Naive thymus-derived CD4-positive, alpha-beta T cell (primary cell): ENCODE results near the gene KNDC1. TPM values are rescaled to one million over a fixed set of nuclear protein-coding genes. Genes with fewer than 3 reads are reported as not detected.

Source experiments
- ATAC-seq: fragments of 150-1000 bp; cut with Tn5 transposase; 2 replicates; pipeline ENCODE4 v1.10.0; 2021; ENCODE audit warnings: mild to moderate bottlenecking, moderate library complexity
- CTCF ChIA-PET: fragments of 350-600 bp; sonication (Branson Sonifier 250); formaldehyde crosslinking; loops from one replicate; lab custom pipeline; 2021; ENCODE audit warnings: antibody characterized with exemption; lab: Charles Lee
- POLR2A ChIA-PET: fragments of 350-600 bp; sonication (Branson Sonifier 250); formaldehyde crosslinking; loops from one replicate; lab custom pipeline; 2021; ENCODE audit warnings: antibody characterized with exemption, inconsistent platforms; lab: Charles Lee
- DNase-seq, 9 donors: peaks; one replicate each; pipeline versions ENCODE4 v3.0.0 to v3.0.0-alpha.2; 2020 to 2022; ENCODE audit warnings: mixed read lengths in 1 of 9
- H3K27ac ChIP-seq: one replicate; pipeline ENCODE4 v1.7.0; 2013; ENCODE audit warnings: mild to moderate bottlenecking, low read depth, low read length, moderate library complexity
- H3K27me3 ChIP-seq, 2 donors: one replicate each; pipeline ENCODE4 v1.7.0; 2013; ENCODE audit warnings: low read length in 2 of 2, mild to moderate bottlenecking in 2 of 2, moderate library complexity in 2 of 2; ENCODE audit not compliant: control insufficient read depth in 2 of 2, insufficient read depth in 2 of 2
- H3K36me3 ChIP-seq, 3 experiments: 1 replicate in 2 of 3; 2 replicates in 1 of 3; pipeline ENCODE4 v1.7.0; 2013; ENCODE audit warnings: low read length in 3 of 3, mild to moderate bottlenecking in 3 of 3, moderate library complexity in 1 of 3; ENCODE audit not compliant: insufficient read depth in 3 of 3, control insufficient read depth in 2 of 3
- H3K4me1 ChIP-seq, 2 donors: one replicate each; pipeline ENCODE4 v1.7.0; 2013; ENCODE audit warnings: low read length in 2 of 2, mild to moderate bottlenecking in 2 of 2, moderate library complexity in 1 of 2; ENCODE audit not compliant: control insufficient read depth in 2 of 2, insufficient read depth in 2 of 2
- H3K4me3 ChIP-seq: 2 replicates; pipeline ENCODE4 v1.7.0; 2013; ENCODE audit warnings: mild to moderate bottlenecking, low read length
- H3K9me3 ChIP-seq, 3 experiments: 1 replicate in 2 of 3; 2 replicates in 1 of 3; pipeline ENCODE4 v1.7.0; 2013; ENCODE audit warnings: low read length in 3 of 3; ENCODE audit not compliant: control insufficient read depth in 2 of 3
- H3K27ac Mint-ChIP-seq, 9 donors: one replicate each; pipeline ENCODE4 v1.8.0; 2020 to 2022; ENCODE audit warnings: mixed read lengths in 9 of 9, mild to moderate bottlenecking in 8 of 9, moderate library complexity in 5 of 9, inconsistent platforms in 2 of 9
- H3K27me3 Mint-ChIP-seq, 5 donors: one replicate each; pipeline ENCODE4 v1.8.0; 2021 to 2022; ENCODE audit warnings: mixed read lengths in 5 of 5, mild to moderate bottlenecking in 1 of 5
- H3K36me3 Mint-ChIP-seq, 5 donors: one replicate each; pipeline ENCODE4 v1.8.0; 2020 to 2022; ENCODE audit warnings: mixed read lengths in 5 of 5, mild to moderate bottlenecking in 3 of 5, inconsistent platforms in 1 of 5
- H3K4me1 Mint-ChIP-seq, 7 donors: one replicate each; pipeline ENCODE4 v1.8.0; 2020 to 2022; ENCODE audit warnings: mixed read lengths in 7 of 7, mild to moderate bottlenecking in 3 of 7, inconsistent platforms in 1 of 7
- H3K4me3 Mint-ChIP-seq, 10 donors: one replicate each; pipeline ENCODE4 v1.8.0; 2020 to 2022; ENCODE audit warnings: mild to moderate bottlenecking in 10 of 10, mixed read lengths in 10 of 10, moderate library complexity in 6 of 10, inconsistent platforms in 2 of 10
- H3K9me3 Mint-ChIP-seq, 11 donors: one replicate each; pipeline ENCODE4 v1.8.0; 2020 to 2022; ENCODE audit warnings: mixed read lengths in 11 of 11, mild to moderate bottlenecking in 4 of 11, inconsistent platforms in 1 of 11, moderate library complexity in 1 of 11
- intact Hi-C, 2 donors: fragments of 100-400 bp; cut with micrococcal nuclease; formaldehyde crosslinking; loops; one replicate each; pipeline ENCODE4 v1.15.1; 2023
- polyA plus RNA-seq, 2 donors: library from polyadenylated mRNA; unstranded; fragments of 300-500 nt; fragmentation: Illumina TruSeq; gene quantifications; one replicate each; pipeline ENCODE4 v1.2.3, GENCODE V29; 2021
- total RNA-seq, 6 experiments: library from RNA in 5 of 6; stranded (reverse) in 5 of 6; gene quantifications; 1 replicate in 5 of 6; 2 replicates in 1 of 6; pipeline ENCODE4 v1.2.3 and lab custom pipeline; 2021 to 2026

Gene KNDC1
- total and polyA plus RNA-seq, 7 experiments from 2014 or later: 0.05 to 3.6 (median 0.60) TPM; not detected in 3

- H3K9me3 ChIP-seq: no peaks in the 10 kb centered on the region
- Mint-ChIP-seq H3K27ac (no peak overlapping the region), H3K4me3 (no peak overlapping the region), H3K36me3 (no peaks in the 10 kb centered on the region), H3K27me3 (peaks cover 0 to 9% (median 0%) of the 10 kb centered on the region in 5 donors), H3K9me3 (peaks cover 0 to 6% (median 0%) of the 10 kb centered on the region in 11 donors), H3K4me1 (no peaks in the 10 kb centered on the region)
- ChIA-PET CTCF (no interaction called here), POLR2A (no interaction called here)
- H3K4me1 ChIP-seq: no peaks in the 10 kb centered on the region
- H3K36me3 ChIP-seq: no peaks in the 10 kb centered on the region
- no peak overlapping the region for H3K4me3 ChIP-seq
- no peaks in the 10 kb centered on the region for H3K27me3 ChIP-seq
- ATAC-seq (no peak), DNase-seq (no peak)
- no peak overlapping the region for H3K27ac ChIP-seq
- intact Hi-C loops: no loop called here
These were observed 26.5 kb downstream of the KNDC1 start for GRCh38 chr10:133186416-133187090.

DNA sequence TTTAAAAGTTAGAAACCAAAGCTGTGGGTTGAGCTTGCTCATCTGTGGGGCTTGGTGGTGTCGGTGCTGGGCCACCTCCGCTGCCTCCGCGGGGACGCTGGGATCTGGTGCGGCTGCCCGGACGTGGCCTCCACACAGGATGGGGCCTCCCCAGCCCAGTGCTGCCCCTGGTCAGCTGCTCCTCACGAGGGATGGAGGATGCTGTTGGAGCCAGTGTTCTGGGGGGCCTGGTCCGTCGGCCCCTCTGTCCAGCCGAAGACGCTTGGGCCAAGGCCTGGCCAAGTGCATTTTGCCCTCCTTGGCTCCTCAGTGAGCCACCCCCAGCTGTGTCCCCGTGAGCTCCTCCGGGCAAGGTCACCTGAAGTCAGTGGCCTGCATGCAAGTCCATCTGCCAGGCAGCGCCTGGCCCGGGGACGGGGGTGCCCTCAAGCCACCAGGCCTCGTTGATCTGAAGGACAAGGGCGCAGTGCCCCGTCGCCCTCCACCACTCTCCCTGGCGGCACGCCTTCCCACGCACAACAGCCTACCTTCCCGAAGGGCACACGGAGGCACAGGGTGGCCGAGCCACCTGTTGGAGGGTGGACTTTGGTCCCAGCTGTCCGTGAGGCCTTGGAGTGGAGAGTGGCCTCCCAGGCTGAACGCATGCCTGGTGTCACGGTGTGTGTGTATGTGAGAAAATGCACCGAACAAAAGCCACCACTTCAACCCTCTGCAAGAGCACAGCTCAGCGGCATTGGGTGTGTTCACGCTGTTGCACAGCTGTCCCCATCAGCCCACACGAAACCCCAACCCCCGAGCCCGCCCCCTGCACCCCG is 27.3 kb downstream of the KNDC1 start:
- H3K27ac Mint-ChIP-seq: no peak overlapping the region
- H3K9me3 ChIP-seq: no peaks in the 10 kb centered on the region
- H3K4me1 Mint-ChIP-seq: no peaks in the 10 kb centered on the region
- CTCF ChIA-PET: no interaction called here
- no peak overlapping the region for H3K27ac ChIP-seq
- H3K36me3 ChIP-seq: no peaks in the 10 kb centered on the region
- H3K36me3 Mint-ChIP-seq: no peaks in the 10 kb centered on the region
- H3K9me3 Mint-ChIP-seq: peaks cover 0 to 6% (median 0%) of the 10 kb centered on the region in 11 donors
- no peak overlapping the region for H3K4me3 Mint-ChIP-seq
- DNase-seq (no peak), ATAC-seq (no peak)
- H3K27me3 Mint-ChIP-seq: peaks cover 0 to 5% (median 0%) of the 10 kb centered on the region in 5 donors
- no peaks in the 10 kb centered on the region for H3K27me3 ChIP-seq
- intact Hi-C loops: no loop called here
- no peaks in the 10 kb centered on the region for H3K4me1 ChIP-seq
- no peak overlapping the region for H3K4me3 ChIP-seq
- POLR2A ChIA-PET: no interaction called here

- peaks cover 0 to 6% (median 2%) of the 10 kb centered on the region in 11 donors for H3K9me3 Mint-ChIP-seq
- ChIA-PET POLR2A (no interaction called here), CTCF (no interaction called here)
- DNase-seq (no peak), ATAC-seq (no peak)
- Histone ChIP-seq H3K9me3 (no peaks in the 10 kb centered on the region), H3K27me3 (no peaks in the 10 kb centered on the region), H3K4me1 (no peaks in the 10 kb centered on the region), H3K27ac (no peak overlapping the region), H3K36me3 (no peaks in the 10 kb centered on the region), H3K4me3 (no peak overlapping the region)
- intact Hi-C loops: no loop called here
- no peak overlapping the region for H3K27ac Mint-ChIP-seq
- no peak overlapping the region for H3K4me3 Mint-ChIP-seq
- no peaks in the 10 kb centered on the region for H3K36me3 Mint-ChIP-seq
- peaks cover 0 to 6% (median 0%) of the 10 kb centered on the region in 5 donors for H3K27me3 Mint-ChIP-seq
- H3K4me1 Mint-ChIP-seq: no peaks in the 10 kb centered on the region
These were observed 28.1 kb downstream of the KNDC1 start for GRCh38 chr10:133187906-133188681.

DNA sequence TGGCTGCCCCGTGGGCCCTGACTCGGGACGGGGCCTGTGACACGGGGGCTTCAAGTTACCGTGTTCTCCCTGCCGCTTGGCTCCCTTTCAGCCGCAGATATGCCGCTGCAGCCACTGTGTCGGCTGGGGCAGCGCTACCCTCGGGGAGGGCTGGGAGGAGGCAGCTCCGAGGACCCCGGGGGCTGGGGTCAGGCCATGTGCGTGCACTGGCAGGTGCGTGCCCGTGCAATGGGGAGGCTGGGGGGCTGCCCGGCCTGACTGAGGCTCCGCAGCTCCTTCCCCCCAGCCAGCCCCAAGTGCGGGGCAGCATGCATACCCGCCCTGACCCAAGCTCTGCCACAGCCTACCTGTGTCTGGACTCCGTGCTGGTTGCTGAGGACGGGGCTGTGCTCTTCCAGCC is 29.2 kb downstream of the KNDC1 start:
- no peak overlapping the region for H3K27ac Mint-ChIP-seq
- H3K4me3 Mint-ChIP-seq: no peak overlapping the region

GRCh38 chr10:133189726-133190125 is 29.7 kb downstream of the KNDC1 start:
- CTCF ChIA-PET: no interaction called here
- DNase-seq: no peak
- Histone ChIP-seq H3K27me3 (no peaks in the 10 kb centered on the region), H3K4me1 (no peaks in the 10 kb centered on the region), H3K36me3 (no peaks in the 10 kb centered on the region), H3K4me3 (no peak overlapping the region), H3K27ac (no peak overlapping the region), H3K9me3 (no peaks in the 10 kb centered on the region)
- peaks cover 0 to 18% (median 5%) of the 10 kb centered on the region in 11 donors for H3K9me3 Mint-ChIP-seq
- peaks cover 0 to 2% (median 0%) of the 10 kb centered on the region in 5 donors for H3K36me3 Mint-ChIP-seq
- peaks cover 0 to 10% (median 1%) of the 10 kb centered on the region in 5 donors for H3K27me3 Mint-ChIP-seq
- no peak overlapping the region for H3K27ac Mint-ChIP-seq
- no peaks in the 10 kb centered on the region for H3K4me1 Mint-ChIP-seq
- POLR2A ChIA-PET: no interaction called here
- H3K4me3 Mint-ChIP-seq: no peak overlapping the region
- ATAC-seq: no peak
- intact Hi-C loops: no loop called here

More for the DNA sequence above, 29.2 kb downstream of the KNDC1 start:
- H3K36me3 Mint-ChIP-seq: no peaks in the 10 kb centered on the region
- no peak overlapping the region for H3K4me3 ChIP-seq
- H3K4me1 ChIP-seq: no peaks in the 10 kb centered on the region
- H3K27ac ChIP-seq: no peak overlapping the region
- H3K36me3 ChIP-seq: no peaks in the 10 kb centered on the region
- H3K27me3 Mint-ChIP-seq: peaks cover 0 to 10% (median 0%) of the 10 kb centered on the region in 5 donors
- POLR2A ChIA-PET: no interaction called here
- CTCF ChIA-PET: no interaction called here
- intact Hi-C loops: no loop called here
- no peaks in the 10 kb centered on the region for H3K27me3 ChIP-seq
- no peaks in the 10 kb centered on the region for H3K9me3 ChIP-seq
- H3K9me3 Mint-ChIP-seq: peaks cover 0 to 13% (median 5%) of the 10 kb centered on the region in 11 donors
- no peak for ATAC-seq
- no peak for DNase-seq
- no peaks in the 10 kb centered on the region for H3K4me1 Mint-ChIP-seq

DNA sequence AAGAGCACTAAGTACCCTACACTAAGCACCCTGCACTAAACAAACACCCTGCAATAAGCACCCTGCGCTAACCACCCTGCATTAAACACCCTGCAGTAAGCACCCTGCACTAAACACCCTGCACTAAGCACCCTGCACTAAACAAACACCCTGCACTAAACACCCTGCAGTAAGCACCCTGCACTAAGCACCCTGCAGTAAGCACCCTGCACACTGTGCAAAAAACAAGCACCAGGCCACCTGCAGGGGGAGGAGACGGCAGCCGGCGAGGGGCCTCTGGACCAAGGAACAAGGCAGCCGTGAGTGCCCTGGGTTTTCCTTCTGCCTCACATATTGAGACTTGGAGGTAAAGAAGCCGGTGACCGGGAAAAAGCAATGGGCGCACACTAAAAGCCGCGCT is 30.2 kb downstream of the KNDC1 start:
- ATAC-seq (no peak), DNase-seq (no peak)
- ChIA-PET CTCF (no interaction called here), POLR2A (no interaction called here)
- Histone ChIP-seq H3K27me3 (no peaks in the 10 kb centered on the region), H3K36me3 (no peaks in the 10 kb centered on the region), H3K27ac (no peak overlapping the region), H3K9me3 (no peaks in the 10 kb centered on the region), H3K4me3 (no peak overlapping the region), H3K4me1 (no peaks in the 10 kb centered on the region)
- intact Hi-C loops: no loop called here
- Mint-ChIP-seq H3K4me1 (no peaks in the 10 kb centered on the region), H3K27ac (no peak overlapping the region), H3K36me3 (peaks cover 0 to 3% (median 0%) of the 10 kb centered on the region in 5 donors), H3K9me3 (peaks cover 0 to 19% (median 5%) of the 10 kb centered on the region in 11 donors), H3K4me3 (no peak overlapping the region), H3K27me3 (peaks cover 0 to 10% (median 5%) of the 10 kb centered on the region in 5 donors)
